HepG2 (cell line): ENCODE data around the gene ZMYND19. TPM values are rescaled to one million over a fixed set of nuclear protein-coding genes. Genes with fewer than 3 reads are reported as not detected.

Experiments used
- AFF4 ChIP-seq: sonication (generic); formaldehyde crosslinking; IDR thresholded peaks from 2 replicates; pipeline ENCODE4 v1.4.0; 2020; ENCODE audit warnings: missing genetic modification reagents
- ATF7-NPFF ChIP-seq: sonication (generic); formaldehyde crosslinking; IDR thresholded peaks from 2 replicates; pipeline ENCODE4 v1.8.1; 2023; ENCODE audit warnings: mild to moderate bottlenecking, low read depth, missing genetic modification reagents, moderate library complexity
- BHLHE40 ChIP-seq: IDR thresholded peaks from 2 replicates; pipeline ENCODE4 v1.6.1; 2011; ENCODE audit warnings: low read length, improper control_type of control experiment
- ELF1 ChIP-seq: sonication (generic); formaldehyde crosslinking; IDR thresholded peaks from 2 replicates; pipeline ENCODE4 v1.4.0; 2020; ENCODE audit warnings: missing genetic modification reagents
- ETV5 ChIP-seq: IDR thresholded peaks from 2 replicates; pipeline ENCODE4 v1.6.1; 2018; ENCODE audit warnings: missing biosample characterization, missing genetic modification reagents, inconsistent platforms, borderline replicate concordance
- HMGA1 ChIP-seq: sonication (generic); formaldehyde crosslinking; conservative IDR thresholded peaks from 2 replicates; pipeline ENCODE4 v1.4.0; 2020; ENCODE audit warnings: missing genetic modification reagents
- KDM4B ChIP-seq: sonication (generic); formaldehyde crosslinking; IDR thresholded peaks from 2 replicates; pipeline ENCODE4 v1.4.0; 2020; ENCODE audit warnings: missing genetic modification reagents
- KLF16 ChIP-seq, 2 experiments: sonication (generic) in 1 of 2; formaldehyde crosslinking in 1 of 2; IDR thresholded peaks; 2 replicates each; pipeline versions ENCODE4 v1.6.1 to v1.8.0; 2016 to 2023; ENCODE audit warnings: missing genetic modification reagents in 2 of 2, missing compliant biosample characterization in 1 of 2
- PATZ1 ChIP-seq: sonication (generic); formaldehyde crosslinking; IDR thresholded peaks from 2 replicates; pipeline ENCODE4 v1.4.0; 2020; ENCODE audit warnings: missing genetic modification reagents
- POLR2AphosphoS5 ChIP-seq: IDR thresholded peaks from 2 replicates; pipeline ENCODE4 v1.6.1; 2012; ENCODE audit warnings: low read depth, low read length
- SRSF4 ChIP-seq: fragments of 200-400 bp; formaldehyde crosslinking; IDR thresholded peaks from one replicate; pipeline ENCODE4 v1.6.1; 2018; ENCODE audit warnings: mild to moderate bottlenecking, low read depth, low read length, moderate library complexity; ENCODE audit not compliant: poor library complexity, severe bottlenecking
- TFDP1 ChIP-seq: IDR thresholded peaks from 2 replicates; pipeline ENCODE4 v1.6.1; 2016; ENCODE audit warnings: missing compliant biosample characterization, missing genetic modification reagents, borderline replicate concordance
- TMF1 ChIP-seq: sonication (generic); formaldehyde crosslinking; IDR thresholded peaks from 2 replicates; pipeline ENCODE4 v1.8.1; 2022; ENCODE audit warnings: low read depth, missing genetic modification reagents
- ZNF3 ChIP-seq: IDR thresholded peaks from 2 replicates; pipeline ENCODE4 v1.7.0; 2017; ENCODE audit warnings: inconsistent platforms
- ZNF343 ChIP-seq: sonication (generic); formaldehyde crosslinking; IDR thresholded peaks from 2 replicates; pipeline ENCODE4 v1.4.0; 2020; ENCODE audit warnings: mild to moderate bottlenecking, missing genetic modification reagents
- ZNF552 ChIP-seq: sonication (generic); formaldehyde crosslinking; IDR thresholded peaks from 2 replicates; pipeline ENCODE4 v1.9.0; 2022; ENCODE audit warnings: missing genetic modification reagents, mild to moderate bottlenecking, borderline replicate concordance
- polyA plus RNA-seq, 8 experiments: library from polyadenylated mRNA; depleted of rRNA in 3 of 8; stranded (reverse) in 7 of 8; unstranded in 1 of 8; fragments of >200 nt; fragmentation: Illumina TruSeq in 4 of 8; extraction: Trizol in 4 of 8; gene quantifications; 2 replicates each; pipeline versions ENCODE4 v1.2.1 to v1.2.3, GENCODE V29; 2011 to 2016; ENCODE audit warnings: low read depth in 4 of 8, missing spikeins in 1 of 8, mixed read lengths in 1 of 8; ENCODE audit not compliant: insufficient read depth in 1 of 8
- total RNA-seq, 5 experiments: library from RNA; depleted of rRNA; stranded (reverse); fragments of >200 nt; fragmentation: Illumina TruSeq; extraction: Trizol; gene quantifications; 2 replicates each; pipeline ENCODE4 v1.2.3, GENCODE V29; 2016; ENCODE audit warnings: low read depth in 1 of 5
- TF ChIP-seq, protein P1 (sequence below): sonication (generic); formaldehyde crosslinking; conservative IDR thresholded peaks from 2 replicates; pipeline ENCODE4 v1.4.0; 2020; ENCODE audit warnings: mild to moderate bottlenecking, missing genetic modification reagents, moderate library complexity

ZMYND19 gene
- total and polyA plus RNA-seq, 2 of the 13 experiments (the other 11 are each of a cell fraction or from before 2014, with no cell fraction given), result 21.3 to 38.7 TPM

- TF ChIP-seq ZNF552 (no peak; the same call in 1 of the 2 replicates), ETV5 (peak; percentile 53), POLR2AphosphoS5 (peak; percentile 62), TFDP1 (CRISPR knock-in tag) (peak; percentile 22; the same call in 1 of the 2 replicates), ATF7-NPFF (peak; percentile 28; the same call in 1 of the 2 replicates), AFF4 (no peak), KLF16 (CRISPR knock-in tag; IDR thresholded peaks at IDR 0.05) (0 out of 4 replicates have a peak, but pooled peaks of 1 of the 2 experiments have one; percentile 13), KDM4B (no peak), ELF1 (peak; percentile 69), ZNF3 (no peak), TMF1 (CRISPR knock-in tag) (no peak), ZNF343 (CRISPR knock-in tag) (no peak), SRSF4 (no peak), PATZ1 (CRISPR knock-in tag) (peak; percentile 59), BHLHE40 (no peak), HMGA1 (no peak)
- TF ChIP-seq, protein P1, sequence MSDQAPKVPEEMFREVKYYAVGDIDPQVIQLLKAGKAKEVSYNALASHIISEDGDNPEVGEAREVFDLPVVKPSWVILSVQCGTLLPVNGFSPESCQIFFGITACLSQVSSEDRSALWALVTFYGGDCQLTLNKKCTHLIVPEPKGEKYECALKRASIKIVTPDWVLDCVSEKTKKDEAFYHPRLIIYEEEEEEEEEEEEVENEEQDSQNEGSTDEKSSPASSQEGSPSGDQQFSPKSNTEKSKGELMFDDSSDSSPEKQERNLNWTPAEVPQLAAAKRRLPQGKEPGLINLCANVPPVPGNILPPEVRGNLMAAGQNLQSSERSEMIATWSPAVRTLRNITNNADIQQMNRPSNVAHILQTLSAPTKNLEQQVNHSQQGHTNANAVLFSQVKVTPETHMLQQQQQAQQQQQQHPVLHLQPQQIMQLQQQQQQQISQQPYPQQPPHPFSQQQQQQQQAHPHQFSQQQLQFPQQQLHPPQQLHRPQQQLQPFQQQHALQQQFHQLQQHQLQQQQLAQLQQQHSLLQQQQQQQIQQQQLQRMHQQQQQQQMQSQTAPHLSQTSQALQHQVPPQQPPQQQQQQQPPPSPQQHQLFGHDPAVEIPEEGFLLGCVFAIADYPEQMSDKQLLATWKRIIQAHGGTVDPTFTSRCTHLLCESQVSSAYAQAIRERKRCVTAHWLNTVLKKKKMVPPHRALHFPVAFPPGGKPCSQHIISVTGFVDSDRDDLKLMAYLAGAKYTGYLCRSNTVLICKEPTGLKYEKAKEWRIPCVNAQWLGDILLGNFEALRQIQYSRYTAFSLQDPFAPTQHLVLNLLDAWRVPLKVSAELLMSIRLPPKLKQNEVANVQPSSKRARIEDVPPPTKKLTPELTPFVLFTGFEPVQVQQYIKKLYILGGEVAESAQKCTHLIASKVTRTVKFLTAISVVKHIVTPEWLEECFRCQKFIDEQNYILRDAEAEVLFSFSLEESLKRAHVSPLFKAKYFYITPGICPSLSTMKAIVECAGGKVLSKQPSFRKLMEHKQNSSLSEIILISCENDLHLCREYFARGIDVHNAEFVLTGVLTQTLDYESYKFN (CRISPR knock-in tag), result no peak
These were observed 38.9 kb downstream of the ZMYND19 start, which contains the start of gene MRPL41 (continued) for GRCh38 chr9:137551264-137552021.
